ENCODE results near the gene DERL2. TPM values are rescaled to one million over a fixed set of nuclear protein-coding genes. Genes with fewer than 3 reads are reported as not detected.

DERL2 gene
- total and polyA plus RNA-seq, 2 experiments from 2014 or later = 54.3 to 136 TPM

- H2AFZ ChIP-seq = peak within 1 kb of the TSS; percentile 86
- peaks cover 75% of the 10 kb centered on the region for H3K79me2 ChIP-seq
- no peak for TF ChIP-seq EZH2 (IDR thresholded peaks at IDR 0.05; ENCODE audit: borderline replicate concordance)
- H3K4me2 ChIP-seq = peak within 1 kb of the TSS; percentile 92
- H3K27ac ChIP-seq = peak within 1 kb of the TSS; percentile 98
- H3K4me1 ChIP-seq (ENCODE audit: insufficient read depth) = peaks cover 9% of the 10 kb centered on the region
- H3K36me3 ChIP-seq (replicated peaks; ENCODE audit: insufficient read depth, low read depth) = no peaks in the 10 kb centered on the region
- H3K4me3 ChIP-seq = peak within 1 kb of the TSS; percentile 62
- no peaks in the 10 kb centered on the region for H3K9me2 ChIP-seq (replicated peaks; ENCODE audit: insufficient read depth)
- WGBS (ENCODE audit: low lambda C conversion rate, missing lambda C conversion rate) = under 1% methylated on average over 59 of the region's 77 CpGs
- no peaks in the 10 kb centered on the region for H3K27me3 ChIP-seq
- H3K9me3 ChIP-seq (ENCODE audit: low read depth) = no peaks in the 10 kb centered on the region
- H4K20me1 ChIP-seq (ENCODE audit: insufficient read depth, poor library complexity, severe bottlenecking) = no peaks in the 10 kb centered on the region
- peak; percentile 99 for DNase-seq (ENCODE audit: low spot score)
Measured at GRCh38 chr17:5486206-5487124, 487 bp upstream of the DERL2 start, which contains the start of gene MIS12. MIS12 (plus strand) TSS chr17:5486566; CDS start chr17:5488863, 2,297 bp downstream.

- Histone ChIP-seq H3K4me1 (ENCODE audit: insufficient read depth) (no peaks in the 10 kb centered on the region), H3K9me3 (ENCODE audit: low read depth) (no peaks in the 10 kb centered on the region), H3K79me2 (peaks cover 44% of the 10 kb centered on the region), H3K4me2 (no peak overlapping the region), H3K36me3 (replicated peaks; ENCODE audit: insufficient read depth, low read depth) (peaks cover 9% of the 10 kb centered on the region), H3K4me3 (no peak overlapping the region), H3K9me2 (replicated peaks; ENCODE audit: insufficient read depth) (no peaks in the 10 kb centered on the region), H3K27ac (no peak overlapping the region), H4K20me1 (ENCODE audit: insufficient read depth, poor library complexity, severe bottlenecking) (no peaks in the 10 kb centered on the region), H2AFZ (no peak overlapping the region), H3K27me3 (no peaks in the 10 kb centered on the region)
- no peak for DNase-seq (ENCODE audit: low spot score)
- TF ChIP-seq EZH2phosphoT487 (IDR thresholded peaks at IDR 0.05; ENCODE audit: low read depth, severe bottlenecking, unreplicated experiment) = no peak
- TF ChIP-seq EZH2 (IDR thresholded peaks at IDR 0.05; ENCODE audit: borderline replicate concordance) = no peak
- TF ChIP-seq CTCF (IDR thresholded peaks at IDR 0.05; ENCODE audit: poor library complexity) = no peak
- WGBS (ENCODE audit: low lambda C conversion rate, missing lambda C conversion rate) = 96% methylated on average over 4 of the region's 4 CpGs
Measured at GRCh38 chr17:5481451-5481850, 4.5 kb downstream of the DERL2 start.

- H4K20me1 ChIP-seq (ENCODE audit: insufficient read depth, poor library complexity, severe bottlenecking) = no peaks in the 10 kb centered on the region
- H2AFZ ChIP-seq = no peak overlapping the region
- H3K9me2 ChIP-seq (replicated peaks; ENCODE audit: insufficient read depth) = no peaks in the 10 kb centered on the region
- no peaks in the 10 kb centered on the region for H3K27me3 ChIP-seq
- H3K9me3 ChIP-seq (ENCODE audit: low read depth) = no peaks in the 10 kb centered on the region
- H3K79me2 ChIP-seq = peaks cover 44% of the 10 kb centered on the region
- H3K4me1 ChIP-seq (ENCODE audit: insufficient read depth) = no peaks in the 10 kb centered on the region
- peaks cover 9% of the 10 kb centered on the region for H3K36me3 ChIP-seq (replicated peaks; ENCODE audit: insufficient read depth, low read depth)
- H3K27ac ChIP-seq = no peak overlapping the region
- TF ChIP-seq CTCF (IDR thresholded peaks at IDR 0.05; ENCODE audit: poor library complexity) (no peak), EZH2phosphoT487 (IDR thresholded peaks at IDR 0.05; ENCODE audit: low read depth, severe bottlenecking, unreplicated experiment) (no peak), EZH2 (IDR thresholded peaks at IDR 0.05; ENCODE audit: borderline replicate concordance) (no peak)
- no peak overlapping the region for H3K4me3 ChIP-seq
- no peak overlapping the region for H3K4me2 ChIP-seq
- DNase-seq (ENCODE audit: low spot score) = no peak
- WGBS (ENCODE audit: low lambda C conversion rate, missing lambda C conversion rate) = 90% methylated on average over 6 of the region's 6 CpGs
Measured at GRCh38 chr17:5480962-5481361, 5.0 kb downstream of the DERL2 start.

GRCh38 chr17:5478992-5479391, 7.0 kb downstream of the DERL2 start:
- no peak overlapping the region for H3K27ac ChIP-seq
- no peaks in the 10 kb centered on the region for H3K27me3 ChIP-seq
- peaks cover 26% of the 10 kb centered on the region for H3K79me2 ChIP-seq
- H3K4me2 ChIP-seq = no peak overlapping the region
- no peak overlapping the region for H2AFZ ChIP-seq
- DNase-seq (ENCODE audit: low spot score) = no peak
- H3K36me3 ChIP-seq (replicated peaks; ENCODE audit: insufficient read depth, low read depth) = peaks cover 9% of the 10 kb centered on the region
- H3K9me2 ChIP-seq (replicated peaks; ENCODE audit: insufficient read depth) = no peaks in the 10 kb centered on the region
- H4K20me1 ChIP-seq (ENCODE audit: insufficient read depth, poor library complexity, severe bottlenecking) = no peaks in the 10 kb centered on the region
- H3K4me3 ChIP-seq = no peak overlapping the region
- 96% methylated on average over 4 of the region's 4 CpGs for WGBS (ENCODE audit: low lambda C conversion rate, missing lambda C conversion rate)
- TF ChIP-seq CTCF (IDR thresholded peaks at IDR 0.05; ENCODE audit: poor library complexity) = no peak
- no peaks in the 10 kb centered on the region for H3K9me3 ChIP-seq (ENCODE audit: low read depth)
- H3K4me1 ChIP-seq (ENCODE audit: insufficient read depth) = no peaks in the 10 kb centered on the region
